A673 (cell line): ENCODE results near the gene KCNIP3. TPM values are rescaled to one million over a fixed set of nuclear protein-coding genes. Genes with fewer than 3 reads are reported as not detected.
"Not testable (repeated sequence)": the region's sequence is repeated elsewhere in the genome, so short reads cannot be mapped to it uniquely, and the experiment has no call there.

Experiments
- BruUV-seq: library from RNA; stranded (reverse); fragments of 400-500 nt; replicated peaks from 2 replicates; lab custom pipeline; 2021; lab: Mats Ljungman, UMichigan
- CTCF ChIA-PET: fragments of 300-600 bp; sonication (Branson Sonifier 250); formaldehyde crosslinking; loops from one replicate; lab custom pipeline; 2022; ENCODE audit warnings: antibody characterized with exemption; lab: Charles Lee
- POLR2A ChIA-PET: fragments of 300-600 bp; sonication (Branson Sonifier 250); formaldehyde crosslinking; loops from one replicate; lab custom pipeline; 2022; ENCODE audit warnings: antibody characterized with exemption; ENCODE audit not compliant: low non-redundant PET; lab: Charles Lee
- DNase-seq: peaks from one replicate; pipeline ENCODE4 v3.0.0-alpha.2; 2015; ENCODE audit warnings: low spot score
- H3K27ac ChIP-seq: fragments of 200-600 bp; sonication (generic); 2 replicates; pipeline ENCODE4 v1.5.1; 2016; ENCODE audit warnings: mixed run types, low read depth, mild to moderate bottlenecking, mixed read lengths, antibody characterized with exemption, low read length; ENCODE audit not compliant: poor library complexity, severe bottlenecking
- H3K27me3 ChIP-seq: fragments of 200-600 bp; sonication (generic); replicated peaks from 2 replicates; pipeline ENCODE4 v1.6.1; 2017; ENCODE audit warnings: mixed run types, low read depth, mild to moderate bottlenecking, mixed read lengths, antibody characterized with exemption, low read length; ENCODE audit not compliant: insufficient read depth, poor library complexity
- H3K36me3 ChIP-seq: fragments of 200-600 bp; sonication (generic); 2 replicates; pipeline ENCODE4 v1.6.1; 2016; ENCODE audit warnings: mixed run types, mild to moderate bottlenecking, mixed read lengths, antibody characterized with exemption, low read length; ENCODE audit not compliant: insufficient read depth, poor library complexity, severe bottlenecking
- H3K4me1 ChIP-seq: fragments of 200-600 bp; sonication (generic); 2 replicates; pipeline ENCODE4 v1.6.1; 2017; ENCODE audit warnings: mixed run types, mild to moderate bottlenecking, mixed read lengths, antibody characterized with exemption, low read length; ENCODE audit not compliant: insufficient read depth, poor library complexity, severe bottlenecking
- H3K4me3 ChIP-seq: fragments of 200-600 bp; sonication (generic); 2 replicates; pipeline ENCODE4 v1.5.1; 2016; ENCODE audit warnings: low read depth, mixed run types, mild to moderate bottlenecking, mixed read lengths, low read length; ENCODE audit not compliant: poor library complexity, severe bottlenecking
- H3K9me3 ChIP-seq: fragments of 200-600 bp; sonication (generic); 2 replicates; pipeline ENCODE4 v1.6.1; 2016; ENCODE audit warnings: mixed run types, low read depth, mild to moderate bottlenecking, mixed read lengths, antibody characterized with exemption, low read length; ENCODE audit not compliant: poor library complexity, severe bottlenecking
- EZH2 ChIP-seq: fragments of 200-600 bp; sonication (generic); IDR thresholded peaks from 2 replicates; pipeline ENCODE4 v1.6.1; 2017; ENCODE audit warnings: borderline replicate concordance, low read depth, mild to moderate bottlenecking, mixed read lengths, antibody characterized with exemption, low read length; ENCODE audit not compliant: poor library complexity, severe bottlenecking
- intact Hi-C: fragments of 100-400 bp; cut with micrococcal nuclease; formaldehyde crosslinking; loops from one replicate; pipeline ENCODE4 v1.10.0; 2022; ENCODE audit not compliant: unreplicated experiment
- total RNA-seq: library from RNA; stranded (reverse); gene quantifications from 2 replicates; pipeline ENCODE4 v1.2.3, GENCODE V29; 2021
- TF ChIP-seq, protein P1 (sequence below): fragments of 300-800, 200-600 bp; sonication (generic); conservative IDR thresholded peaks from 2 replicates; pipeline ENCODE4 v1.5.1; 2017; ENCODE audit warnings: low read depth, mild to moderate bottlenecking, antibody characterized with exemption, low read length, moderate library complexity, mixed read lengths

Gene KCNIP3
- total RNA-seq, 1 experiment from 2014 or later = 0.45 TPM

DNA sequence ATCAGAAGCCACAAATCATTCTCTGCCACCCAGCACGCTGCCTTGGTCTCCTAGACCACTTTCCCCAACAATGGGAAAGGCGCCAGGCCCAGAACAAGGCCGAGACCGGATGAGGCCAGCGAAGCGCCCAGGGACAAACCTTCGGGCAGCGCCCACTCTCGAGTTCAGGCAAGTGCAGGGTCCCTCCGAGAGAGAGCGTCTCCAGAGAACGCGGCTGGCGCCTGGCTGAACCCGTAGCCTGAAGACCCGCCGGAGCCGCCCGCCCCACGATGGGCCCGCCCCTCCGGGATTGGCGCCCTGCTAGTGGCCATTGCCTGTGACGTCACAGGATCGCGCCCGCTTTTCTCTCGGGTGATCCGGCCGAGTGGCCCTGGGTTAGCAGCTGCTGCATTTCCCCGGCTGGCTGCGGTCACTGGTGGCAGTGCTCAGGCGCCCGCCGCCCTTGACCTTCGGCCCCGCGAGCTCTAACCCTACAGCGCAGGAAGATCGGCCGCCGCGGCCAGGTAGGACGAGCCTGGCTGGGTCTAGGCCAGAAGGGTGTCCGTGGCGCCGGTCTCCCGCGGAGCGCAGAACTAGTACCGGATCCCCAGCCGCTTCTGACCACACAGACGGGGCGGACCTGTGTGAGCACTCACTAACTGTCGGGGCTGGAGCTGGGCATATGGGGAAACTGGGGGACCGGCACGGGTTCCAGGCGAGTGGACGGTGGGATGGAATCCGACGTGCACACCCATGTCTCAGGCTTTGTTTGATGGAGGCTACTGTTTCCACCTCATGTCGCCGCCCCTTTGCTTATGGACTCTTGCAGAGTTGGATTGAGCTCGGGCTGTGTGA, 105.4 kb downstream of the KCNIP3 start, which contains the start of gene FAHD2A:
TSS of gene FAHD2A (plus strand) at position 339 of the 834 bp plus-strand sequence. CDS start 2,851 bp downstream, outside the sequence.
- Histone ChIP-seq H3K4me3 (peak within 1 kb of the TSS; percentile 99), H3K27ac (peak within 1 kb of the TSS; percentile 90), H3K9me3 (no peaks in the 10 kb centered on the region), H3K4me1 (no peaks in the 10 kb centered on the region), H3K36me3 (no peaks in the 10 kb centered on the region), H3K27me3 (no peaks in the 10 kb centered on the region)
- ChIA-PET CTCF (no interaction called here), POLR2A (no interaction called here)
- peak; percentile 92 for DNase-seq
- TF ChIP-seq EZH2 = no peak
- TF ChIP-seq, protein P1, sequence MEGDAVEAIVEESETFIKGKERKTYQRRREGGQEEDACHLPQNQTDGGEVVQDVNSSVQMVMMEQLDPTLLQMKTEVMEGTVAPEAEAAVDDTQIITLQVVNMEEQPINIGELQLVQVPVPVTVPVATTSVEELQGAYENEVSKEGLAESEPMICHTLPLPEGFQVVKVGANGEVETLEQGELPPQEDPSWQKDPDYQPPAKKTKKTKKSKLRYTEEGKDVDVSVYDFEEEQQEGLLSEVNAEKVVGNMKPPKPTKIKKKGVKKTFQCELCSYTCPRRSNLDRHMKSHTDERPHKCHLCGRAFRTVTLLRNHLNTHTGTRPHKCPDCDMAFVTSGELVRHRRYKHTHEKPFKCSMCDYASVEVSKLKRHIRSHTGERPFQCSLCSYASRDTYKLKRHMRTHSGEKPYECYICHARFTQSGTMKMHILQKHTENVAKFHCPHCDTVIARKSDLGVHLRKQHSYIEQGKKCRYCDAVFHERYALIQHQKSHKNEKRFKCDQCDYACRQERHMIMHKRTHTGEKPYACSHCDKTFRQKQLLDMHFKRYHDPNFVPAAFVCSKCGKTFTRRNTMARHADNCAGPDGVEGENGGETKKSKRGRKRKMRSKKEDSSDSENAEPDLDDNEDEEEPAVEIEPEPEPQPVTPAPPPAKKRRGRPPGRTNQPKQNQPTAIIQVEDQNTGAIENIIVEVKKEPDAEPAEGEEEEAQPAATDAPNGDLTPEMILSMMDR = no peak
- no TSS peak for BruUV-seq
- intact Hi-C loops = loop anchor here (5.0 kb wide), 1 partner anchor 325 kb away; no protein-coding TSS in a partner anchor

DNA sequence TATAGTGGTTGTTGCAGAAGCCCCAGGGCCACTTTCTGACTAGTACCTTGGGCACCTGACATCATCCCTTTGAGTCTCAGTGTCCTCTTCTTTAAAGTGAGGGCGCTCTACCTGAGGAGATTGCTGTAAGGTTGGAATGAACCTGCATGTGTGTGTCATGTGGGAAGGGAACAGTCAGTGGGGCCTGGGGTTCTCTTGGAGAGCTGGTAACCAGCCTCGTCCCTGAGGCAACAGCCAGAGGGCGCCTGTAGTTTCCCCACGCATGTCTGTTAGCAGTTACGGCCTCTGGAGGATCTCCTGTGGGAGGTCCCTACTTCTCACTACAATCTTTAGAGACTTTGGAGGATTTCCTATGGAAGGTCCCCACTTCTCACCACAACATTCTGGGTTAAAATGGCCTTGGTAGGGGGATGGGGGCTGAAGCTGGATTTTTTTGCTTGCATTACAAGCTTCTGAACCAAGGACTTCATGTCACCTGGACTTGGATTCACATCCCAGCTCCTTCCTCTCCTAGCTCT, 106.1 kb downstream of the KCNIP3 start:
- TF ChIP-seq, protein P1 = peak; percentile 59
- intact Hi-C loops = loop anchor here (5.0 kb wide), 1 partner anchor 324 kb away; no protein-coding TSS in a partner anchor
- H3K9me3 ChIP-seq, H3K27me3 ChIP-seq, CTCF ChIA-PET, BruUV-seq, POLR2A ChIA-PET, H3K36me3 ChIP-seq, H3K4me1 ChIP-seq: not testable (repeated sequence)
- Histone ChIP-seq H3K27ac (peak overlapping the region; percentile 90), H3K4me3 (peak overlapping the region; percentile 99)
- peak; percentile 54 for DNase-seq

DNA sequence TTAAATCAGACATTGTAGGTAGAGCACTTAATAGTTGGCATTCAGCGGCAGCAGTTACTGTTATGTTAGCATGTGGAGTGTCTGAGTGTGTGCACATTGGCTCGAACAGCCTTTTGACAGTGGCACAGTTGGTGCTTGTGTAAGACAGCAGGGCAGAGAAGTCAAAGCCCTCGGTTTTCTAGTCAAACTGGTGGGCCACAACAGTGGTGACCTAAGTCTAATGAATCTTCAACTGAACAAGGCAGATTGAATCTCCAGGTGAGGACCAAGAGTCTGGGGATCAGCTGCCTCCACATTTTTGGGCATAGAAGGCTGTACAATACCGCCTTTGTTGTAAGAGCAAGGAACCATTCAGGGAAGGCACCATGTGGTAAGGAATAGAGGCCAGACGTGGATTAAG, 106.7 kb downstream of the KCNIP3 start:
- POLR2A ChIA-PET, DNase-seq, H3K36me3 ChIP-seq, H3K4me1 ChIP-seq, H3K27me3 ChIP-seq, CTCF ChIA-PET, H3K9me3 ChIP-seq: not testable (repeated sequence)
- TSS peak; percentile 71 for BruUV-seq
- H3K4me3 ChIP-seq = peak overlapping the region; percentile 99
- H3K27ac ChIP-seq = peak overlapping the region; percentile 90
- intact Hi-C loops = loop anchor here (5.0 kb wide), 1 partner anchor 323 kb away; no protein-coding TSS in a partner anchor

DNA sequence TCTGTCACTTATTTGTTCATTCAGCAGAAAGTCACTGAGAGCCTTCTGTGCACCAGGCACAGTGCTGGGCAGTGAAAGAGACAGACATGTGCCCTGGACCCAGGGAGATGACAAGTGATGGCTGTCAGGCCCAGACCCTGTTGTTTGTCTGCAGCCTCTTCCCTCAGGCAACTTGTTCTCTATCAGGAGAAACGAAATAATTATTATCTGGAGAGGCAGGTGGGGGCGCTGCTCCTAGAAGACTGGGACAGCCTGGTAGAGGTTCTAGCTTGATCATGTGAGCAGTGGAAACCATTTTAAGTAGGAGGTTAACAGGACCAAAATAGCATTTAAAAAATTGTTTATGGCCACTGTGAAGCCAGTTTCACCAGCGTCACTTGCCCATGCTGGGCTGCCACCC, 107.5 kb downstream of the KCNIP3 start:
- CTCF ChIA-PET, POLR2A ChIA-PET, H3K36me3 ChIP-seq, H3K4me1 ChIP-seq, BruUV-seq, H3K9me3 ChIP-seq, H3K4me3 ChIP-seq, DNase-seq, H3K27ac ChIP-seq, H3K27me3 ChIP-seq: not testable (repeated sequence)
- intact Hi-C loops = loop anchor here (5.0 kb wide), 1 partner anchor 323 kb away; no protein-coding TSS in a partner anchor

DNA sequence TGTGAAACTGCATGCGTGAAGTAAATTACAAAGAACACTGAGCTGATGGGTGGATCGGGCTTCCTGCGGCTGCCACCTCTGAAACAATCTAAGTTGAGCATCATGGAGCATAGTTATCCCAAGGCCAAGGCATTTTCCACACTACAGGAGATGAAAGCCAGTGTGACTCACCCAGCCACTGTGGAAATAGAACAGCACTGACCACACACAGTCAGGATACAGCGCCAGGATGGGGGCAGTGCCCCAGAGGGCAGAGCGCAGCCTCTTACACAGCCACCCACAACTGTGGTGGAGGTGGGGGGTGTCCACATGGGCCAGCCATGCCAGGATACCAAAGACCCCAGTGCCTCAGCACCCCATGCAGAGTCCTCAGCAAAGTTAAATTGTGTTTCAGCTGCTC, 114.1 kb downstream of the KCNIP3 start:
- H3K4me3 ChIP-seq, H3K27ac ChIP-seq, H3K36me3 ChIP-seq, BruUV-seq, intact Hi-C loops, H3K9me3 ChIP-seq, H3K27me3 ChIP-seq, POLR2A ChIA-PET, H3K4me1 ChIP-seq, DNase-seq, CTCF ChIA-PET: not testable (repeated sequence)
